HepG2 (cell line): Measurements from ENCODE around the gene ARID5B. TPM values are rescaled to one million over a fixed set of nuclear protein-coding genes. Genes with fewer than 3 reads are reported as not detected.

ENCODE experiments used
- ATAC-seq: fragments of 200-7000 bp; cut with Tn5 transposase; 3 replicates; pipeline ENCODE4 v1.9.1; 2020; ENCODE audit warnings: mild to moderate bottlenecking, moderate library complexity
- BruUV-seq: library from RNA; stranded (reverse); fragments of 400-500 nt; replicated peaks from 2 replicates; lab custom pipeline; 2021; lab: Mats Ljungman, UMichigan
- CTCF ChIA-PET: fragments of 300-600 bp; formaldehyde crosslinking; extraction: SDS; loops from one replicate; lab custom pipeline; 2021; ENCODE audit warnings: low total read pairs, inconsistent platforms, low intra/inter-chr PET ratio; lab: Yijun Ruan, JAX
- POLR2A ChIA-PET: fragments of 350-600 bp; sonication (Branson Sonifier 250); formaldehyde crosslinking; loops from one replicate; lab custom pipeline; 2020; ENCODE audit warnings: antibody characterized with exemption, inconsistent platforms; lab: Yijun Ruan, JAX
- DNase-seq: peaks from one replicate; pipeline ENCODE4 v3.0.0-alpha.2; 2015; ENCODE audit warnings: low spot score
- FAIRE-seq: peaks from 3 replicates; lab custom pipeline; 2011; peaks lifted over from hg19 to GRCh38; lab: Jason Lieb, UNC
- H2AFZ ChIP-seq: one replicate; pipeline ENCODE4 v1.6.1; 2011; ENCODE audit warnings: low read length, inconsistent platforms
- H3K27ac ChIP-seq: fragments of 300-600 bp; 3 replicates; pipeline ENCODE4 v1.8.0; 2011; ENCODE audit warnings: mixed run types, mild to moderate bottlenecking, mixed read lengths, low read length, inconsistent platforms; ENCODE audit not compliant: insufficient read depth; ENCODE audit errors: extremely low read length
- H3K27me3 ChIP-seq, 2 experiments: fragments of 200-600 bp in 1 of 2; 2 replicates in 1 of 2; 3 replicates in 1 of 2; pipeline versions ENCODE4 v1.6.0 to v1.8.0; 2011; ENCODE audit warnings: low read length in 2 of 2, mild to moderate bottlenecking in 2 of 2, moderate library complexity in 2 of 2, inconsistent platforms in 1 of 2; ENCODE audit not compliant: insufficient read depth in 2 of 2, control insufficient read depth in 1 of 2
- H3K36me3 ChIP-seq, 2 experiments: fragments of 200-600 bp in 1 of 2; replicated peaks in 1 of 2; 2 replicates in 1 of 2; 3 replicates in 1 of 2; pipeline versions ENCODE4 v1.5.1 to v1.8.0; 2011; ENCODE audit warnings: low read length in 2 of 2, inconsistent platforms in 1 of 2; ENCODE audit not compliant: insufficient read depth in 2 of 2, control insufficient read depth in 1 of 2
- H3K4me1 ChIP-seq: 2 replicates; pipeline ENCODE4 v1.5.1; 2012; ENCODE audit warnings: low read length, inconsistent platforms; ENCODE audit not compliant: insufficient read depth
- H3K4me2 ChIP-seq: 2 replicates; pipeline ENCODE4 v1.6.0; 2011; ENCODE audit warnings: low read depth, low read length, inconsistent platforms
- H3K4me3 ChIP-seq, 3 experiments: fragments of 200-600 bp in 1 of 3; sonication (generic), shearing (Covaris generic) in 1 of 3; replicated peaks in 1 of 3; 2 replicates each; pipeline ENCODE4 v1.5.1; 2011 to 2016; ENCODE audit warnings: low read length in 3 of 3, inconsistent platforms in 2 of 3, low read depth in 2 of 3, mild to moderate bottlenecking in 2 of 3, control low read depth in 1 of 3, mixed read lengths in 1 of 3; ENCODE audit not compliant: insufficient read depth in 1 of 3
- H3K79me2 ChIP-seq: one replicate; pipeline ENCODE4 v1.6.1; 2011; ENCODE audit warnings: low read length, inconsistent platforms; ENCODE audit not compliant: insufficient read depth
- H3K9ac ChIP-seq: 2 replicates; pipeline ENCODE4 v1.6.0; 2011; ENCODE audit warnings: mild to moderate bottlenecking, low read depth, low read length, inconsistent platforms; ENCODE audit not compliant: insufficient read depth
- H3K9me3 ChIP-seq: 2 replicates; pipeline ENCODE4 v1.5.1; 2012; ENCODE audit warnings: mild to moderate bottlenecking, low read length
- H4K20me1 ChIP-seq: 2 replicates; pipeline ENCODE4 v1.6.0; 2011; ENCODE audit warnings: inconsistent platforms, mild to moderate bottlenecking, low read length, moderate library complexity; ENCODE audit not compliant: insufficient read depth
- DNMT1 ChIP-seq: sonication (generic); formaldehyde crosslinking; IDR thresholded peaks from 2 replicates; pipeline ENCODE4 v1.5.1; 2020; ENCODE audit warnings: mild to moderate bottlenecking, missing genetic modification reagents
- TEAD2 ChIP-seq: sonication (generic); formaldehyde crosslinking; IDR thresholded peaks from 2 replicates; pipeline ENCODE4 v1.9.0; 2021; ENCODE audit warnings: missing genetic modification reagents
- TRIM24 ChIP-seq: sonication (generic); formaldehyde crosslinking; IDR thresholded peaks from 2 replicates; pipeline ENCODE4 v1.8.0; 2022; ENCODE audit warnings: mild to moderate bottlenecking, missing genetic modification reagents
- ZNF282 ChIP-seq: fragments of 450-650 bp; IDR thresholded peaks from 2 replicates; pipeline ENCODE4 v1.6.1; 2018; ENCODE audit not compliant: partially characterized antibody
- ZNF335 ChIP-seq: sonication (generic); formaldehyde crosslinking; IDR thresholded peaks from 2 replicates; pipeline ENCODE4 v1.4.0; 2020; ENCODE audit warnings: missing genetic modification reagents
- ZNF350 ChIP-seq: sonication (generic); formaldehyde crosslinking; IDR thresholded peaks from 2 replicates; pipeline ENCODE4 v1.4.0; 2020; ENCODE audit warnings: mild to moderate bottlenecking, low read depth, missing genetic modification reagents, borderline replicate concordance
- WGBS: methylation state at CpG from one replicate; pipeline ENCODE4 v1.1.6; 2017; ENCODE audit warnings: low lambda C conversion rate; 5-methylcytosine and 5-hydroxymethylcytosine counted together
- in situ Hi-C: cut with HindIII; loops from 2 replicates; pipeline ENCODE4 v1.10.0; 2017; ENCODE audit warnings: low pct_unique_long_range_greater_than_20kb; ENCODE audit not compliant: extremely low pct_ligation_motif_present
- intact Hi-C: fragments of 100-400 bp; cut with micrococcal nuclease; formaldehyde crosslinking; loops from one replicate; pipeline ENCODE4 v1.10.0; 2022; ENCODE audit not compliant: unreplicated experiment
- polyA plus RNA-seq, 8 experiments: library from polyadenylated mRNA; depleted of rRNA in 3 of 8; stranded (reverse) in 7 of 8; unstranded in 1 of 8; fragments of >200 nt; fragmentation: Illumina TruSeq in 4 of 8; extraction: Trizol in 4 of 8; gene quantifications; 2 replicates each; pipeline versions ENCODE4 v1.2.1 to v1.2.3, GENCODE V29; 2011 to 2016; ENCODE audit warnings: low read depth in 4 of 8, missing spikeins in 1 of 8, mixed read lengths in 1 of 8; ENCODE audit not compliant: insufficient read depth in 1 of 8
- total RNA-seq, 5 experiments: library from RNA; depleted of rRNA; stranded (reverse); fragments of >200 nt; fragmentation: Illumina TruSeq; extraction: Trizol; gene quantifications; 2 replicates each; pipeline ENCODE4 v1.2.3, GENCODE V29; 2016; ENCODE audit warnings: low read depth in 1 of 5
- TF ChIP-seq, protein P1 (sequence below): IDR thresholded peaks from 2 replicates; pipeline ENCODE4 v1.6.1; 2012; ENCODE audit warnings: low read depth, low read length, improper control_type of control experiment
- TF ChIP-seq, protein P2 (sequence below): sonication (generic); formaldehyde crosslinking; IDR thresholded peaks from 2 replicates; pipeline ENCODE4 v1.4.0; 2020; ENCODE audit warnings: missing genetic modification reagents, low read depth, mild to moderate bottlenecking, borderline replicate concordance
- TF ChIP-seq, protein P3 (sequence below): sonication (generic); formaldehyde crosslinking; conservative IDR thresholded peaks from 2 replicates; pipeline ENCODE4 v1.4.0; 2020; ENCODE audit warnings: missing genetic modification reagents

The ARID5B gene
- total and polyA plus RNA-seq, 2 of the 13 experiments (the other 11 are each of a cell fraction or from before 2014, with no cell fraction given) = 6.2 to 21.1 TPM

DNA sequence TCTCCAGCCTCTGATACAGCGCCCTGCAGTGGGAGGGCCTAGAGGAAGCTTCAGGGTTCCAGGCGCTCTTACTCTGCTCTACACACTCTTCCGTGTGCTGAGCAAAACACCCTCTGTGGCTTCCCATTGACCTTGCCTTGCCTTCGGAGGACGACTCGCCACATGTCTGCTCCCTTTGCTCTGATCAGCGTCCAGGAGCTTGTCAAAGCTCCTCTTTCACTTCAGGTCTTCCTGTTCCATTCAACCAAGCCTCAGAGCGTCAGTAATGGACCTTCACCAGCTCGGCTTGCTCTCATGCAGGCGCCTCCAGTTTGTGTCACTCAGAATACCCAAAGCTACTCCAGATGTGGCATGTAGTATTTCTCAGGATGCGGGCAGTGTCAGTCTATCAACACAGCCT, 173.9 kb downstream of the ARID5B start:
- H3K27ac ChIP-seq = no peak overlapping the region
- ChIA-PET CTCF (no interaction called here), POLR2A (no interaction called here)
- no peaks in the 10 kb centered on the region for H3K27me3 ChIP-seq
- ATAC-seq (no peak), FAIRE-seq (no peak), DNase-seq (no peak)
- peaks cover 24% of the 10 kb centered on the region for H3K79me2 ChIP-seq
- no TSS peak for BruUV-seq
- in situ Hi-C loops (no loop called here), intact Hi-C loops (no loop called here)
- H3K4me1 ChIP-seq = peaks cover 12% of the 10 kb centered on the region
- no peak overlapping the region for H3K4me2 ChIP-seq
- peaks cover 31 to 83% of the 10 kb centered on the region in 2 experiments for H3K36me3 ChIP-seq
- TF ChIP-seq, protein P1, sequence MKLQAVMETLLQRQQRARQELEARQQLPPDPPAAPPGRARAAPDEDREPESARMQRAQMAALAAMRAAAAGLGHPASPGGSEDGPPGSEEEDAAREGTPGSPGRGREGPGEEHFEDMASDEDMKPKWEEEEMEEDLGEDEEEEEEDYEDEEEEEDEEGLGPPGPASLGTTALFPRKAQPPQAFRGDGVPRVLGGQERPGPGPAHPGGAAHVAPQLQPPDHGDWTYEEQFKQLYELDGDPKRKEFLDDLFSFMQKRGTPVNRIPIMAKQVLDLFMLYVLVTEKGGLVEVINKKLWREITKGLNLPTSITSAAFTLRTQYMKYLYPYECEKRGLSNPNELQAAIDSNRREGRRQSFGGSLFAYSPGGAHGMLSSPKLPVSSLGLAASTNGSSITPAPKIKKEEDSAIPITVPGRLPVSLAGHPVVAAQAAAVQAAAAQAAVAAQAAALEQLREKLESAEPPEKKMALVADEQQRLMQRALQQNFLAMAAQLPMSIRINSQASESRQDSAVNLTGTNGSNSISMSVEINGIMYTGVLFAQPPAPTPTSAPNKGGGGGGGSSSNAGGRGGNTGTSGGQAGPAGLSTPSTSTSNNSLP = no peak
- TF ChIP-seq DNMT1 (CRISPR knock-in tag) (no peak), ZNF282 (no peak), TRIM24 (CRISPR knock-in tag) (no peak), TEAD2 (CRISPR knock-in tag) (no peak), ZNF335 (CRISPR knock-in tag) (no peak), ZNF350 (CRISPR knock-in tag) (no peak)
- TF ChIP-seq, protein P2, sequence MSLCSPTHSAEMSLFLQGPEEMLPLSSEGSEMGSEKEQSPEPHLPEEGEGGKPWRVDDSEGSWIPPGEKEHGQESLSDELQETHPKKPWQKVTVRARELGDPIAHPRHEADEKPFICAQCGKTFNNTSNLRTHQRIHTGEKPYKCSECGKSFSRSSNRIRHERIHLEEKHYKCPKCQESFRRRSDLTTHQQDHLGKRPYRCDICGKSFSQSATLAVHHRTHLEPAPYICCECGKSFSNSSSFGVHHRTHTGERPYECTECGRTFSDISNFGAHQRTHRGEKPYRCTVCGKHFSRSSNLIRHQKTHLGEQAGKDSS (CRISPR knock-in tag) = no peak
- TF ChIP-seq, protein P3, sequence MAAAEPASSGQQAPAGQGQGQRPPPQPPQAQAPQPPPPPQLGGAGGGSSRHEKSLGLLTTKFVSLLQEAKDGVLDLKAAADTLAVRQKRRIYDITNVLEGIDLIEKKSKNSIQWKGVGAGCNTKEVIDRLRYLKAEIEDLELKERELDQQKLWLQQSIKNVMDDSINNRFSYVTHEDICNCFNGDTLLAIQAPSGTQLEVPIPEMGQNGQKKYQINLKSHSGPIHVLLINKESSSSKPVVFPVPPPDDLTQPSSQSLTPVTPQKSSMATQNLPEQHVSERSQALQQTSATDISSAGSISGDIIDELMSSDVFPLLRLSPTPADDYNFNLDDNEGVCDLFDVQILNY = no peak
- H3K9ac ChIP-seq = no peak overlapping the region
- H3K9me3 ChIP-seq = no peaks in the 10 kb centered on the region
- H3K4me3 ChIP-seq = no peak overlapping the region
- 88% methylated on average over 11 of the region's 11 CpGs for WGBS
- no peak overlapping the region for H2AFZ ChIP-seq
- no peaks in the 10 kb centered on the region for H4K20me1 ChIP-seq
